ENCODE measurements around the gene ECE2.
A peak's percentile ranks its signal among the peaks of the same experiment; 100 is the strongest.
"Not testable (repeated sequence)": the region's sequence is repeated elsewhere in the genome, so short reads cannot be mapped to it uniquely, and the experiment has no call there.

The ECE2 gene

GRCh38 chr3:184335661-184336546 is 60.1 kb downstream of the ECE2 start:
- DNase-seq (ENCODE audit: low read depth in 2 of 3, low spot score in 2 of 3) = peak; percentile 75 to 91 (median 87)

- no peak for DNase-seq (ENCODE audit: low read depth in 2 of 3, low spot score in 2 of 3)
These were observed 61.0 kb downstream of the ECE2 start for GRCh38 chr3:184336547-184337398.

GRCh38 chr3:184337399-184337714 is 61.5 kb downstream of the ECE2 start, which contains the start of gene FAM131A:
FAM131A (plus strand) TSS chr3:184337600; CDS start chr3:184337631, 31 bp downstream.
- no peak for DNase-seq (ENCODE audit: low read depth in 2 of 3, low spot score in 2 of 3)

- DNase-seq (ENCODE audit: low read depth in 2 of 3, low spot score in 2 of 3) = no peak
These were observed 62.2 kb downstream of the ECE2 start for GRCh38 chr3:184337981-184338380.

GRCh38 chr3:184338511-184338945 is 62.7 kb downstream of the ECE2 start:
- no peak for DNase-seq (ENCODE audit: low read depth in 2 of 3, low spot score in 2 of 3)

GRCh38 chr3:184339001-184339400 is 63.2 kb downstream of the ECE2 start:
- no peak for DNase-seq (ENCODE audit: low read depth in 2 of 3, low spot score in 2 of 3)

- not testable (repeated sequence) for DNase-seq (ENCODE audit: low read depth in 2 of 3, low spot score in 2 of 3)
These were observed 63.8 kb downstream of the ECE2 start for GRCh38 chr3:184339451-184340135.

- DNase-seq (ENCODE audit: low read depth in 2 of 3, low spot score in 2 of 3) = no peak
These were observed 66.1 kb downstream of the ECE2 start for GRCh38 chr3:184341925-184342324.
